IMR-90 (cell line): ENCODE measurements around the gene S100A8. TPM values are rescaled to one million over a fixed set of nuclear protein-coding genes. Genes with fewer than 3 reads are reported as not detected.

ENCODE experiments used
- ATAC-seq: fragments of 200-7000 bp; cut with Tn5 transposase; 2 replicates; pipeline ENCODE4 v1.9.1; 2020; ENCODE audit warnings: low read depth, mild to moderate bottlenecking, moderate library complexity
- BruUV-seq: library from RNA; stranded (reverse); fragments of 400-500 nt; replicated peaks from 2 replicates; lab custom pipeline; 2021; lab: Mats Ljungman, UMichigan
- CTCF ChIA-PET: fragments of 300-600 bp; formaldehyde crosslinking; extraction: SDS; loops from one replicate; lab custom pipeline; 2021; ENCODE audit warnings: antibody characterized with exemption; lab: Yijun Ruan, JAX
- POLR2A ChIA-PET: fragments of 300-600 bp; sonication (Branson Sonifier 250); formaldehyde crosslinking; loops from one replicate; lab custom pipeline; 2022; ENCODE audit warnings: antibody characterized with exemption; ENCODE audit not compliant: unreplicated experiment; lab: Charles Lee
- DNase-seq: peaks from one replicate; pipeline ENCODE4 v3.0.0; 2013
- H2AFZ ChIP-seq: replicated peaks from 2 replicates; pipeline ENCODE3; 2013; ENCODE audit warnings: low read length, mild to moderate bottlenecking; ENCODE audit not compliant: poor library complexity
- H2AK5ac ChIP-seq: 2 replicates; pipeline ENCODE4 v1.6.1; 2013; ENCODE audit warnings: low read depth, low read length, inconsistent platforms
- H2AK9ac ChIP-seq: replicated peaks from 2 replicates; pipeline ENCODE3; 2013; ENCODE audit warnings: mild to moderate bottlenecking, low read depth, low read length, moderate library complexity; ENCODE audit not compliant: poor library complexity
- H2BK120ac ChIP-seq: 2 replicates; pipeline ENCODE4 v1.6.1; 2013; ENCODE audit warnings: low read depth, low read length, inconsistent platforms
- H2BK15ac ChIP-seq: 3 replicates; pipeline ENCODE4 v1.6.1; 2013; ENCODE audit warnings: low read depth, low read length, inconsistent platforms
- H2BK20ac ChIP-seq: 2 replicates; pipeline ENCODE4 v1.6.1; 2013; ENCODE audit warnings: low read depth, mild to moderate bottlenecking, inconsistent platforms, low read length, moderate library complexity
- H2BK5ac ChIP-seq: 2 replicates; pipeline ENCODE4 v1.6.1; 2013; ENCODE audit warnings: mild to moderate bottlenecking, low read depth, low read length, inconsistent platforms; ENCODE audit not compliant: poor library complexity, severe bottlenecking
- H3K14ac ChIP-seq: replicated peaks from 2 replicates; pipeline ENCODE4 v1.6.1; 2013; ENCODE audit warnings: low read depth, low read length, inconsistent platforms
- H3K18ac ChIP-seq: 2 replicates; pipeline ENCODE4 v1.6.1; 2013; ENCODE audit warnings: low read depth, low read length, control low read depth
- H3K23ac ChIP-seq: 2 replicates; pipeline ENCODE4 v1.6.1; 2013; ENCODE audit warnings: low read depth, low read length, inconsistent platforms
- H3K27ac ChIP-seq: 2 replicates; pipeline ENCODE4 v1.5.1; 2013; ENCODE audit warnings: mild to moderate bottlenecking, control low read depth, low read length; ENCODE audit not compliant: insufficient read depth
- H3K27me3 ChIP-seq: 2 replicates; pipeline ENCODE4 v1.6.1; 2013; ENCODE audit warnings: low read length; ENCODE audit not compliant: control insufficient read depth, insufficient read depth
- H3K36me3 ChIP-seq: 2 replicates; pipeline ENCODE4 v1.6.1; 2013; ENCODE audit warnings: low read length, mixed read lengths; ENCODE audit not compliant: control insufficient read depth, insufficient read depth
- H3K4ac ChIP-seq: 2 replicates; pipeline ENCODE4 v1.6.1; 2013; ENCODE audit warnings: low read depth, low read length, inconsistent platforms
- H3K4me1 ChIP-seq: 2 replicates; pipeline ENCODE4 v1.6.1; 2013; ENCODE audit warnings: low read length, mixed read lengths; ENCODE audit not compliant: control insufficient read depth, insufficient read depth
- H3K4me2 ChIP-seq: 2 replicates; pipeline ENCODE4 v1.6.1; 2013; ENCODE audit warnings: low read depth, mild to moderate bottlenecking, control low read depth, low read length, moderate library complexity
- H3K4me3 ChIP-seq: 2 replicates; pipeline ENCODE4 v1.5.1; 2013; ENCODE audit warnings: low read depth, mild to moderate bottlenecking, control low read depth, low read length, moderate library complexity; ENCODE audit not compliant: insufficient read depth
- H3K56ac ChIP-seq: 2 replicates; pipeline ENCODE4 v1.6.1; 2013; ENCODE audit warnings: low read length, inconsistent platforms; ENCODE audit not compliant: insufficient read depth; ENCODE audit errors: extremely low read depth
- H3K79me1 ChIP-seq, 2 experiments: 2 replicates each; pipeline ENCODE4 v1.6.1; 2013; ENCODE audit warnings: low read length in 2 of 2, inconsistent platforms in 1 of 2, low read depth in 1 of 2
- H3K9ac ChIP-seq: 2 replicates; pipeline ENCODE4 v1.6.1; 2013; ENCODE audit warnings: low read depth, low read length, control low read depth
- H3K9me1 ChIP-seq: 2 replicates; pipeline ENCODE4 v1.6.1; 2013; ENCODE audit warnings: low read length, inconsistent platforms; ENCODE audit not compliant: insufficient read depth
- H3K9me3 ChIP-seq: 2 replicates; pipeline ENCODE4 v1.6.1; 2013; ENCODE audit warnings: low read length; ENCODE audit not compliant: control insufficient read depth, insufficient read depth
- H4K20me1 ChIP-seq: 2 replicates; pipeline ENCODE4 v1.6.1; 2013; ENCODE audit warnings: low read length, inconsistent platforms; ENCODE audit not compliant: insufficient read depth
- H4K5ac ChIP-seq: 2 replicates; pipeline ENCODE4 v1.6.1; 2013; ENCODE audit warnings: mild to moderate bottlenecking, low read depth, low read length, control low read depth
- H4K8ac ChIP-seq, 2 experiments: 2 replicates each; pipeline ENCODE4 v1.6.1; 2013; ENCODE audit warnings: low read depth in 2 of 2, low read length in 2 of 2, control low read depth in 1 of 2, inconsistent platforms in 1 of 2
- H4K91ac ChIP-seq: 2 replicates; pipeline ENCODE4 v1.6.1; 2013; ENCODE audit warnings: low read depth, low read length, inconsistent platforms; ENCODE audit not compliant: insufficient read depth
- RCOR1 ChIP-seq: IDR thresholded peaks from 2 replicates; pipeline ENCODE4 v1.6.1; 2012; ENCODE audit warnings: mild to moderate bottlenecking, low read length, improper control_type of control experiment; ENCODE audit not compliant: insufficient replicate concordance
- RFX5 ChIP-seq: IDR thresholded peaks from 2 replicates; pipeline ENCODE4 v1.8.0; 2012; ENCODE audit warnings: low read depth, mild to moderate bottlenecking, low read length, moderate library complexity
- WGBS, 2 experiments: methylation state at CpG; one replicate each; pipeline versions ENCODE4 v1.1.5 to v1.1.7; 2013; ENCODE audit warnings: missing lambda C conversion rate in 2 of 2; ENCODE audit not compliant: insufficient read length in 1 of 2; ENCODE audit errors: extremely low coverage in 2 of 2; 5-methylcytosine and 5-hydroxymethylcytosine counted together
- dilution Hi-C: fragments of 300-500 bp; cut with HindIII; formaldehyde crosslinking; loops from one replicate; pipeline ENCODE4 v1.14.3; 2018; ENCODE audit warnings: low sequenced_read_pairs; ENCODE audit not compliant: unreplicated experiment
- in situ Hi-C: fragments of 300-500 bp; cut with MboI; formaldehyde crosslinking; loops from 3 replicates; pipeline ENCODE4 v1.14.3; 2019; ENCODE audit warnings: low sequenced_read_pairs, inconsistent platforms, mixed read lengths
- intact Hi-C: fragments of 100-400 bp; cut with micrococcal nuclease; formaldehyde crosslinking; loops from 2 replicates; pipeline ENCODE4 v1.10.0; 2022
- polyA plus RNA-seq, 3 experiments: library from polyadenylated mRNA; depleted of rRNA; stranded (reverse); fragments of >200 nt; gene quantifications; 2 replicates each; pipeline ENCODE4 v1.2.3, GENCODE V29; 2012; ENCODE audit warnings: low replicate concordance in 1 of 3
- total RNA-seq: library from RNA; depleted of rRNA; stranded (reverse); fragments of >200 nt; gene quantifications from 2 replicates; pipeline ENCODE4 v1.2.3, GENCODE V29; 2012

The S100A8 gene
- total and polyA plus RNA-seq, 2 of the 4 experiments (the other 2 are of a cell fraction), result not detected

DNA sequence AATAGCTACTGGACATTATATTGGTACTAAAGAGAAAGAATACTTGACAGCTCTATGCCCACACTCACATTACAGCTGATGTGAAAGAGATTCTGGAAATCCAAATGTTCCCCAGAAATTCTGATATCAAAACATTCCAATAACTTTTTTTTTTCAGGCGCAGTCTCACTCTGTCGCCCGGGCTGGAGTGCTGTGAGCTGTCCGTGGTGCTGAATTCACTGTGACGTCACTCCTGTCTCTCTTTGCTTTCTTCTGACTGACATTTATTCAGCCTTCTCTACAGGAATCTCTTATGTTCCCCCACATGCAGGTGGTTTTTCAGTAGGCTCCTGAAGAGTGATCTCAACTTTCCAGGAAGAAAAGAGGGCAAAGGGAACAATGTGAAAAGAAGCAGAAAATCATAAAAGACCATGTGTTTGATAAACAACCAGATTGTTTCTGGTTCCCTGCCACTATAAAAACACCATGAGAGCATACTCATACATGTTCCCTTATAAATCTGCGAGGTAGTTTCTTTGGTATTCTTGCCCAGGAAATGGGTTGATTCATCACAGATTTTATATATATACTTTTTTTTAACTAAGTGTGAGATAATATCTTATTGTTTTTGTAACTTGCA lies 31.7 kb upstream of the S100A8 start:
- dilution Hi-C loops (no loop called here), in situ Hi-C loops (no loop called here), intact Hi-C loops (loop anchor here (1.0 kb wide), 1 partner anchor 30 kb away; no protein-coding TSS in a partner anchor)
- Histone ChIP-seq H3K4me1 (no peaks in the 10 kb centered on the region), H3K18ac (no peak overlapping the region), H2BK120ac (no peak overlapping the region), H2AK5ac (no peak overlapping the region), H3K36me3 (no peaks in the 10 kb centered on the region), H4K8ac (no peak overlapping the region), H3K14ac (no peak overlapping the region), H3K9ac (no peak overlapping the region), H4K91ac (no peak overlapping the region), H4K5ac (no peak overlapping the region), H3K9me1 (no peaks in the 10 kb centered on the region), H3K4me3 (no peak overlapping the region), H3K4me2 (no peak overlapping the region), H2BK5ac (no peak overlapping the region), H3K9me3 (no peaks in the 10 kb centered on the region), H3K4ac (no peak overlapping the region), H4K20me1 (no peaks in the 10 kb centered on the region), H2BK20ac (no peak overlapping the region), H3K23ac (no peak overlapping the region), H3K27me3 (no peaks in the 10 kb centered on the region), H3K27ac (no peak overlapping the region), H2AK9ac (no peak overlapping the region), H3K79me1 (no peaks in the 10 kb centered on the region), H3K56ac (no peak overlapping the region), H2AFZ (no peak overlapping the region), H2BK15ac (no peak overlapping the region)
- no TSS peak for BruUV-seq
- peak; percentile 64 for DNase-seq
- POLR2A ChIA-PET, result no interaction called here
- CTCF ChIA-PET, result no interaction called here
- ATAC-seq, result peak; percentile 82
- peak; percentile 24 for TF ChIP-seq RCOR1
- no peak for TF ChIP-seq RFX5
- 0% methylated on average over 2 of the region's 6 CpGs; no CpG with 5 or more reads in 1 of the 2 experiments for WGBS, 2 experiments
